Stimulated activated CD4-positive, alpha-beta T cell treated with anti-CD3 and anti-CD28 coated beads, Interleukin-1b, Interleukin-23, amount 100 ng/mL, for 48 hours (primary cell): ENCODE results near the gene CDK5R2.
"Not testable (repeated sequence)": the region's sequence is repeated elsewhere in the genome, so short reads cannot be mapped to it uniquely, and the experiment has no call there.

Source experiments
- DNase-seq: peaks from one replicate; pipeline ENCODE4 v3.0.0-alpha.2; 2020

The CDK5R2 gene

GRCh38 chr2:218959141-218959731 lies at the start of gene CDK5R2:
Gene CDK5R2, plus strand, starts transcription at chr2:218959666. Its CDS starts 155 bp downstream, at chr2:218959821.
- DNase-seq: peak; percentile 83

DNA sequence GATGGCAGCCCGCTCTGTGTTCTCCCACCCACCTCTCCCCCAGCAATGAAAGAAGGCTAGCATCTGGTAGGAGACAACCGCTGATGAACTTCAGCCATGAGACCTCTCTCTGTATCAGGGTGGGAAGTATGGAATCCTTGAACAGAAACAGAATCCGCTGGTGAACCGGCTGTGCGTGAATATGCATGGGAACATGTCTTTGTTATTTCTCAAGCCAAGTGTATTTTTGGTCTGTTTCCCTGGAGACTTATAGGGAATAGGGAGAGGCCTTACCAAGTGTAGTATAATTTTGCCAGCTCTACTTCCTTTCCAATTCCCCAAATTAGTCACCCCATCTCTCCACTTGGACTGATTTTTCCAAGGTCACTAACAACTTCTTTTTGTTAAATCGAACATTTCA lies 48.7 kb upstream of the CDK5R2 start:
- no peak for DNase-seq

DNA sequence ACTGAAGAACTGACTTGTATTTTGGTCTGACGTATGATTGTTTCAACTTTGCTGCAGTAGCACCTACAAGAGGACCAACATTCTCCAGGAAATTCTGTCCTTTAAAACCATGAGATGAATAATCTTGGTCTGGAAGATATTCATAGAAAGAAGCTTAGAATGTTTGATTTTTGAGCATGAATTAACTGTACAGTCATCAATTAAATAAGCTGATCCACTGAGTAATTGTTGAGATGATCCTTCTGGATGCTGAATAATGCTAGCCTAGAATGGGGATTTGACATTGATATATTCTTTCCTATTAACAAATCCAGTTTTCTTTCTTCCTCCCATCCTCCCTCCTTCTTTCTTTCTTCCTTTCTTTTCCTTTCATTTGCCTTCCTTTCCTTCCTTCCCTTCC lies 39.0 kb upstream of the CDK5R2 start:
- no peak for DNase-seq

- DNase-seq: no peak
Measured at GRCh38 chr2:218924757-218925156, 34.7 kb upstream of the CDK5R2 start.

DNA sequence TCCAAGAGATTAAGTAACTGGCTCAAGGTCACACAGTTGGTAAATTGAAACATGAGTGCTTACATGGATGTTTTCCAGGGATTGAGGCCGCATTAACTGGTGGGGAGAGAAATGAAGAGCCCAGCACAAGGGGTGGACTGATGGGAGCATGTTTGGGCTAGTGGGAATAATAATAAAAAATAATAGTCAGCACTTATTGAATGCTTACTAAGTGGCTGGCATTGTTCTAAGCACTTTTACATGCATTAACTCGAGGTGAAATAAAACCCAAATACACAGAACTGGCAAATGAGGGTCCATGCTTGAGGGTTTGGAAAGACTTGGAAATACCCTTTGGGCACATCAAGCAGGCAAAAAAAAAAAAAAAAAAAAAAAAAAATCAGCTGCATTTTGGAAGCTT lies 34.0 kb upstream of the CDK5R2 start:
- no peak for DNase-seq

- DNase-seq: no peak
Measured at GRCh38 chr2:218927422-218927821, 32.0 kb upstream of the CDK5R2 start.

GRCh38 chr2:218927876-218928275 lies 31.6 kb upstream of the CDK5R2 start:
- DNase-seq: no peak

DNA sequence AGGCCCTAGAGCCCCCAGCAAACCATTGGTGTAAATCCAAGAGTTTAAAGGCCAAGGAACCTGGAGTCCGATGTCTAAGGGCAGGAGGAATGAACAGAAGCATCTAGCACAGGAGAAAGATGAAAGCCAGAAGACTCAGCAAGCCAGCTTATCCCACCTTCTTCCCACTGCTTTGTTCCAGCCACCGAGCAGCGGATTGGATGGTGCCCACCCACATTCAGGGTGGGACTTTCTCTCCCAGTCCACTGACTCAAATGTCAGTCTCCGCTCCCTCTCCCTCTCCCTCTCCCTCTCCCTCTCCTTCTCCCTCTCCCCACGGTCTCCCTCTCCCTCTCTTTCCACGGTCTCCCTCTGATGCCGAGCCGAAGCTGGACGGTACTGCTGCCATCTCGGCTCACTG lies 29.0 kb upstream of the CDK5R2 start:
- not testable (repeated sequence) for DNase-seq

- not testable (repeated sequence) for DNase-seq
Measured at GRCh38 chr2:218931751-218932150, 27.7 kb upstream of the CDK5R2 start.

DNA sequence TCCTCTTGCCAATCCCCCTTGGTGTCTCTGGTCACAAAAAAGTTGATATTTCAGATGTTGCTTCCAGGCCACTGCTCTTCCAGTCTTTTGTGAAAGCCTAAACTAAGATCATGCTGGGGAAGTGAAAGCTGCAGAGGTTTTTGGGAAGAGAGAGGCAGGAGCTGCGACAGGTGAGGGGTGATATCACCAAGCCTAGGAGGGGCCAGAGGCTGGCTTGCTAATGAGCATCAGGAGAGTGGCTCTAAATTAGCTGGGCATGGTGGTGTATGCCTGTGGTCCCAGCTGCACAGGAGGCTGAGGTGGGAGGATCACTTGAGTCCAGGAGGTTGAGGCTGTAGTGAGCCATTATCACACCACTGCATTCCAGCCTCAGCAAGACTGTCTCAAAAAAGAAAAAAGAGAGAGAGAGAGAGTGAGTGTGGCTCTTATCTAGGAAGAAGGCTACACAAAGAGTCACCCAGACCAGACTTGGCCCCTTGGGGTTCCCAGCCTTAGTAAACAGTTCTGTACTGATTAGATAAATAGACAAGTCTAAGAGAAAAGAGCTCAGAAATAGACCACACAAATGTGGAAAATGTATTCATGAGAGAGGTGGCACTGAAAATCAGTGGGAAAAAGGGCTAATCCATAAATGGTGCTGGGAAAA lies 14.6 kb upstream of the CDK5R2 start:
- no peak for DNase-seq

DNA sequence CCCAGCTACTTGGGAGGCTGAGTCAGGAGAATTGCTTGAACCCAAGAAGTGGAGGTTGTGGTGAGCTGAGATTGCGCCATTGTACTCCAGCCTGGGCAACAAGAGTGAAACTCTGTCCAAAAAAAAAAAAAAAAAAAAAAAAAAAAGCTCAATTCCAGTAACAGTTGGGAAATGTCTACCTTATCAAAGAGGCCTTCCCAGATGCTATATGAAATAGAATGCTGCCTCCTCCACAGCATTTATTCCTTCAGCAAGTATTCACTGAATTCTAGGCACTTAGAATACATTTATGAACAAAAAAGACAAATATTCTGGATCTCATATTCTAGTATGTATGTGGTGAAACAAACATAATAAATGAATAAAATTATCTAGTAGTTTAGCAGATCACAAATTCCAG lies 12.8 kb upstream of the CDK5R2 start:
- no peak for DNase-seq

GRCh38 chr2:218952160-218952559 lies 7.3 kb upstream of the CDK5R2 start:
- DNase-seq: no peak

DNA sequence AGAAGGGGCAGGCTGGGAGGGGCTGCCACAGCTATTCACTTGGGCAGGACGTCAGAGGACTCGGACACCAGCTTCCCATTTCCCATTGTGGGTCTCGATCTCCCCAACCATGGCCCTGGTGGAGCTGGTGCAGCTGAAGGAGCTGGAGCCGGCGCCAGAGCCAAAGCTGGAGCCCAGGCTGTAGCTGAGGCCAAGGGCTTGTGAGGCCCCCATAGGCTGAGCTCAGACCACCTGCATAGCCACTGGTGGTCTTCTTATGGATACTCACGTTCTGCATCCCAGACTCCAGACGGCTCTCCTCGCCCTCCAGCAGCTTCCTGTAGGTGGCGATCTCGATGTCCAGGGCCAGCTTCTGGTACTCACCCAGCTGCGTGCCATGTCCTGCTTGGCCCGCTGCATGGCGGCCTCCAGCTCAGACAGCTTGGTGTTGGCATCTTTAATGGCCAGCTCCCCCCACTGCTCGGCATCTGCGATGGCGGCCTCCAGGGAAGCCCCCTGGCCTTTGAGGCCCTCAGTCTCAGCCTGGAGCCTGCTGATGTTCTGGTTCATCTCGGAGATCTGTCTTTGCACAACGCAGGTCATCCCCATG lies 6.0 kb upstream of the CDK5R2 start:
- DNase-seq: no peak

DNA sequence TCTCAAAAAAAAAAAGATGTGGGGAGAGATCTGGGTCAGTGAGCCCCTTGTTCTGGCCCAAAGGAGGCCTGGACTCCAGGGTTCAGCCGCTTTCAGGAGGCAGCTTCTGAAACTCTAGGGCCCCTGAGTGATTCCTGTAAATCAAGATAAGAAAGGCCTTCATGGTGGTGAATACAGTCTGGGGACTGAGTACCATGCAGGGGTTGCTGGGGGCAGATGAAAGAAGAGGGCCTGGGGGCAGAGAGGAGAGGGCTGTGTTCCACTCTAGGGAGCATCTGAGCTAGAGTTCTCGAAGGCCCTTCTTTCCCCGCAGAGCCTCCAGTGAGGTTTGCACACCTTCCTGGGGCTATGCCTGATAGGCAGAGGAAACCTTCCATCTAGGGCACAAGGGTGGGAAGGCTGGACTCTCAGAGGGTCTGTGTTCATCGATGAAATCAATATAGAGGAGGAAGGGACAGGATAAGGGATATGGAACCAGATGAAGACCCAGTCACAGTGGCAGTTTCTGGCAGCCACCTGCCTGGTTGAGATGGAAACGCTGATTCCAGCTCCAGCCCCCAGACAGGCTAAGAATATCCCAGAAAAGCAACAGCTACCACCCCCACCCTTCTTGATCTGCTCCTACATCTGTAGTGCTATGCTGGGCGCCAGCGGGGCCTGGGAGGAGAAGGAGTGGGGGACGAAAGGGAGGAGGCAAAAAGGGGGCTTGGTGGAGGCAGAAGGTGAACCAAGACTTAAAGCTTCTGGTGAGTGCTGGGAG lies 4.7 kb upstream of the CDK5R2 start:
- no peak for DNase-seq

GRCh38 chr2:218956039-218956438 lies 3.4 kb upstream of the CDK5R2 start:
- no peak for DNase-seq

- no peak for DNase-seq
Measured at GRCh38 chr2:218957671-218958070, 1.8 kb upstream of the CDK5R2 start.

DNA sequence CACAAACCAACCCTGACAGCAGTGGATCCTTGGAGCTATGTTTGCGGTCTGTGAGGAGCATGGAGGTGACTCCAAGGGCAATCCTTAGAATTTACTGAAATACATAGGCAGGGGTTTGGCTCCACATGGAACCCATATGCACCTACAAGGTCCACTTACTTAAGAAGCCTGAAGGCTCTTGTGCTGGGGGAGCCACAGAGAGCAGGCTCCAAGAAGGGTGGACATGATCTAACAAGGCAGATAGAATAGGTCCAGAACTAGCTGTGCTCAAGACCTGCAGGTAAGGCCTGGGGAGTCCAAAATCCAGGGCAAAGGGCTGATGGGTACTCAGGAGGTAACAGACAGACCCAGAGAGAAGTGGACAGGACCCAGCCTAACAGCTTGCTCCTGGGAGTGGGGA lies 1.2 kb upstream of the CDK5R2 start:
- no peak for DNase-seq

DNA sequence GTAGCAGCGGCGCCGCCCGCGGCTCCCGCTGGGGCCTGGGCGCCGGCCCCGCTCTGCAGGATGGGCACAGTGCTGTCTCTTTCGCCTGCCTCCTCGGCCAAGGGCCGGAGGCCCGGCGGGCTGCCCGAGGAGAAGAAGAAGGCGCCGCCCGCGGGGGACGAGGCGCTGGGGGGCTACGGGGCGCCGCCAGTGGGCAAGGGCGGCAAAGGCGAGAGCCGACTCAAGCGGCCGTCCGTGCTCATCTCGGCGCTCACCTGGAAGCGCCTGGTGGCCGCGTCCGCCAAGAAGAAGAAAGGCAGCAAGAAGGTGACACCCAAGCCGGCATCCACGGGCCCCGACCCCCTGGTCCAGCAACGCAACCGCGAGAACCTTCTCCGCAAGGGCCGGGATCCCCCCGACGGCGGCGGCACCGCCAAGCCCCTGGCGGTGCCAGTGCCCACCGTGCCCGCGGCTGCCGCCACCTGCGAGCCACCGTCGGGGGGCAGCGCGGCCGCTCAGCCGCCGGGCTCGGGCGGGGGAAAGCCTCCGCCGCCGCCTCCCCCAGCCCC lies 369 bp downstream of the CDK5R2 start:
- no peak for DNase-seq

- no peak for DNase-seq
Measured at GRCh38 chr2:218960309-218961165, 1.1 kb downstream of the CDK5R2 start.

DNA sequence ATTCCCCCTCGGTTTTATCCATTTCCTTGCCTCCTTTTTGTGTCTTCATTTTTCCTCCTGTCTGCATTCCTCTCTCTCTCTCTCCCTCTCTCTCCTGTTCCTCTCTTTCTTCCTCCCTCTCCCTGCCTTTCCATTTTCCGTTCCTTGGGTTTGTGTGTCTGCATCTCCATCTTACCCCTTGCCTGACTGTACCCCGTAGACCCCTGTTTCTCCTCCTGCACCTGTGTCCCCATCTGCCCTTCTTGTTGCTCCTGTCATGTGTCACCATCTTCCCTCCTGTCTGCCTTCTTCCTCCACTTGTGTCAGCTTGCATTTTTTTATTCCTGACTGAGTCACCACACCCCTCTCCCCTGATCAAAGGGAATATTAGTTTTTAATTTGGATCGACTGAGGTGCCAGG lies 1.8 kb downstream of the CDK5R2 start:
- no peak for DNase-seq

- no peak for DNase-seq
Measured at GRCh38 chr2:218961651-218962570, 2.4 kb downstream of the CDK5R2 start.
